ENCODE measurements around the gene SIX4.

The SIX4 gene

DNA sequence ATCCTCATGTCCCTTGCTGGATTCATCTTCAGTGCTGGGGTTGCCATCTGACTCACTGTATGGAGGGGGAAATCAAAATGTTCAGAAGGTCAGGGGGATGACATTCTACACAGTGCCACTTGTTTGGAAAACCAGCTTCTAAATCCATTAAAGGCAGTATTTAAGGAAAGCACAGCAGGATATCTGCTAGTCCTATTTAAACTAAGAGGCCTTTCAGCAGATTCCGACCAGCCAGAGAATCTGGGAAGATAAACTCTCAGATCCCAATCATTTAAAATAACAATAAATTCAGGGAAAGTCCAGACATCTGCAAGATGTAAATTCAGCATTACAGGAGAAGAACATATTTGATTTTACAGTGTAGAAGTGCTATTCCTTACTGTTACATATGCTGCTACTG is 3.8 kb downstream of the SIX4 start:
- H3K36me3 Mint-ChIP-seq (ENCODE audit: low read depth): peaks cover 21% of the 10 kb centered on the region
- H3K27me3 Mint-ChIP-seq (ENCODE audit: low read depth, poor library complexity): no peaks in the 10 kb centered on the region
- TF ChIP-seq, protein P1, sequence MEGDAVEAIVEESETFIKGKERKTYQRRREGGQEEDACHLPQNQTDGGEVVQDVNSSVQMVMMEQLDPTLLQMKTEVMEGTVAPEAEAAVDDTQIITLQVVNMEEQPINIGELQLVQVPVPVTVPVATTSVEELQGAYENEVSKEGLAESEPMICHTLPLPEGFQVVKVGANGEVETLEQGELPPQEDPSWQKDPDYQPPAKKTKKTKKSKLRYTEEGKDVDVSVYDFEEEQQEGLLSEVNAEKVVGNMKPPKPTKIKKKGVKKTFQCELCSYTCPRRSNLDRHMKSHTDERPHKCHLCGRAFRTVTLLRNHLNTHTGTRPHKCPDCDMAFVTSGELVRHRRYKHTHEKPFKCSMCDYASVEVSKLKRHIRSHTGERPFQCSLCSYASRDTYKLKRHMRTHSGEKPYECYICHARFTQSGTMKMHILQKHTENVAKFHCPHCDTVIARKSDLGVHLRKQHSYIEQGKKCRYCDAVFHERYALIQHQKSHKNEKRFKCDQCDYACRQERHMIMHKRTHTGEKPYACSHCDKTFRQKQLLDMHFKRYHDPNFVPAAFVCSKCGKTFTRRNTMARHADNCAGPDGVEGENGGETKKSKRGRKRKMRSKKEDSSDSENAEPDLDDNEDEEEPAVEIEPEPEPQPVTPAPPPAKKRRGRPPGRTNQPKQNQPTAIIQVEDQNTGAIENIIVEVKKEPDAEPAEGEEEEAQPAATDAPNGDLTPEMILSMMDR (IDR thresholded peaks at IDR 0.05): no peak
- peak overlapping the region; percentile 96 for H3K4me3 Mint-ChIP-seq
- peaks cover 48% of the 10 kb centered on the region for H3K4me1 Mint-ChIP-seq
- peaks cover 7% of the 10 kb centered on the region for H3K9me3 Mint-ChIP-seq
- DNase-seq: no peak
- H3K27ac Mint-ChIP-seq: peak overlapping the region; percentile 74

DNA sequence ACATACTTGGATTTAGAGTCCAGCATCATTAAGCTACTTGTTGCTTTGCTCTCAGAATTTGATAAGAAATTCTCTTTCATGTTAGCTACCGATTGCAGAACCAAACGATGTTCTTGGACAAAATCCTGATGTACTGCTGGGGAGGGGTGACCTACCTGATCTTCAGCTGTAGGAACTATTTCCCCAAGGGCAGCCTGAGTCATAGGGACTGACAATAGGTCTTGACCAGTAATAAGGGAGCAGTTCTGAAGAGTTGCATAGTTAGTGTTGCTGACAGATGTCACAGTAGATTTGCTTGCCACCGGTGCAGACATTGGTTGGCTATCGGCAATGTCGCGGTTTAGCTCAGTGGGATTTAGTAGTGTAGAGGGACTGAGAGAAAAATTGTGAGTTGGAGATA is 10.6 kb downstream of the SIX4 start:
- no peaks in the 10 kb centered on the region for H3K9me3 Mint-ChIP-seq
- TF ChIP-seq, protein P1 (IDR thresholded peaks at IDR 0.05): no peak
- H3K27ac Mint-ChIP-seq: peak overlapping the region; percentile 47
- no peak for DNase-seq
- H3K4me3 Mint-ChIP-seq: no peak overlapping the region
- H3K27me3 Mint-ChIP-seq (ENCODE audit: low read depth, poor library complexity): no peaks in the 10 kb centered on the region
- peaks cover 62% of the 10 kb centered on the region for H3K36me3 Mint-ChIP-seq (ENCODE audit: low read depth)
- H3K4me1 Mint-ChIP-seq: peaks cover 20% of the 10 kb centered on the region

DNA sequence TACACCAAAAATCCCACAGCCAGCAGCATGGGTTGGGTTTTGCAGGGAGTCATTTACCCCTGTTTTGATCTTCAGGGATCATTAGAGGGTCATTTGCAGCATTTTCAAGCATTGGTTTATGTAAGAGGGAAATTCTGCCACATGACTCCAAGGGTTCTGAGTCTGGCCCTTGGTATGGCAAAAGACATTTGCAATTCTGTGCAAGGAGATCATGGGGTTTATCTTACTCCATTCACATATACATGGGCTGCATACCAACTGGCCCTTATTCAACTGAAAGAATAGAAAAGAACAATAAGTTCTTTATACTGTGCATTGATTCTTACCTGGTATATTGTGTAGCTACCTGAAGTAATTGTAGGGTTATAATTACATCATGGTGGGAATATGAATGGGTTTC is 13.7 kb downstream of the SIX4 start:
- H3K36me3 Mint-ChIP-seq (ENCODE audit: low read depth): peaks cover 54% of the 10 kb centered on the region
- TF ChIP-seq, protein P1 (IDR thresholded peaks at IDR 0.05): no peak
- no peak overlapping the region for H3K27ac Mint-ChIP-seq
- peaks cover 12% of the 10 kb centered on the region for H3K4me1 Mint-ChIP-seq
- H3K4me3 Mint-ChIP-seq: no peak overlapping the region
- DNase-seq: no peak
- H3K27me3 Mint-ChIP-seq (ENCODE audit: low read depth, poor library complexity): no peaks in the 10 kb centered on the region
- H3K9me3 Mint-ChIP-seq: no peaks in the 10 kb centered on the region

DNA sequence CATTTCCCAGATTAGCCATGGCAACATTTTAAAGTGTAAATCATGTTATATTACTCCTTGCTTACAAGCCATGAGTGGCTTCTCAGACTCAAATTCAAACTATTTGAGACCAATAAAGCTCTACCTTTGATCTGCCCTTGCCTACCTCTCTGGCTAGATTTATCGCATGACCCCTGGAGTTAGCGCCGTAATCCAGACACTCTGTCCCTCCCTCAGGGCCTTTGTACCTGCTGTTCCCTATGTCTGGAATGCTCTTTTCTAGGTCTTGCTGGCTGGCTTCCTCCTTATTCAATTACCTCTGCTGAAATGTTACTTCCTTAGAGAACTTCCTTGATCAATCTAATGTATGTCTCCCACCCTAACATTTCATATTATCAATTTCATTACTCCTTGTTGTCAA is 16.3 kb downstream of the SIX4 start:
- Mint-ChIP-seq H3K27me3 (ENCODE audit: low read depth, poor library complexity) (no peaks in the 10 kb centered on the region), H3K4me3 (no peak overlapping the region), H3K27ac (no peak overlapping the region), H3K36me3 (ENCODE audit: low read depth) (peaks cover 29% of the 10 kb centered on the region), H3K9me3 (peaks cover 6% of the 10 kb centered on the region), H3K4me1 (peaks cover 6% of the 10 kb centered on the region)
- no peak for DNase-seq
- TF ChIP-seq, protein P1 (IDR thresholded peaks at IDR 0.05): no peak

DNA sequence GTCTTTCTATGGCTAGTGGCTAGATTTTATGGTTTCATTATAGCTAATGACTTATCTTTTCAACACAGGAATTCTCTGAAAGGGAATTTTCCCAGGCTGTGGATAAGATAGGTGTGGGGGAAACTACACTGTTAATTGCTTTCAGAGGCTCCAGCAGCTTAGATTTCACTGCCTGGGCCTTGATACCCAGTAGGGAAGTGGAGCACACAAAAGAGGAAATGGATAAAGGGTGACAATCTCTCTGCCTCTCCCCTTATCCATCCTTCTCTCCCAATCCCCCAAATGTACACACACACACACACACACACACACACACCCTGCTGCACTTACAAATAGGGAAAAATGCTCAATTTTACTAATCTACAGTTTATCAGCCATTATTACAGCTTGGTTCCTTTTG is 19.1 kb downstream of the SIX4 start:
- Mint-ChIP-seq H3K36me3 (ENCODE audit: low read depth) (peaks cover 27% of the 10 kb centered on the region), H3K4me1 (peaks cover 6% of the 10 kb centered on the region), H3K9me3 (peaks cover 33% of the 10 kb centered on the region), H3K4me3 (no peak overlapping the region), H3K27me3 (ENCODE audit: low read depth, poor library complexity) (peaks cover 4% of the 10 kb centered on the region), H3K27ac (peak overlapping the region; percentile 20)
- no peak for DNase-seq
- TF ChIP-seq, protein P1 (IDR thresholded peaks at IDR 0.05): no peak

DNA sequence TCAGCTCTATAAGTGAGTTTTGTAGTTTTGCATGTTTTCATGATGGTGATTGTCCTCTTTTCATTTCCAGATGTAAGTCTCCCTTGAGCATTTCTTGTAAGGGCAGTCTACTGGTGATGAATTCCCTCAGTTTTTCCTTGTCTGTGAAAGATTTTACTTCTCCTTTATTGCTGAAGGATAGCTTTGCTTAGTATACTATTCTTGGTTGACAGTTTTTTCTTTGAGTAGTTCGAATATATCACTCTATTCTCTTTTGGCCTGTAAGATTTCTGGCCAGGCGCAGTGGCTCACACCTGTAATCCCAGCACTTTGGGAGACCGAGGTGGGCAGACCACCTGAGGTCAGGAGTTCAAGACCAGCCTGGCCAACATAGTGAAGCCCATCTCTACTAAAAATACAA is 23.6 kb downstream of the SIX4 start:
- Mint-ChIP-seq H3K4me1 (peaks cover 6% of the 10 kb centered on the region), H3K27me3 (ENCODE audit: low read depth, poor library complexity) (peaks cover 4% of the 10 kb centered on the region), H3K27ac (no peak overlapping the region), H3K4me3 (no peak overlapping the region), H3K36me3 (ENCODE audit: low read depth) (peaks cover 30% of the 10 kb centered on the region), H3K9me3 (peaks cover 62% of the 10 kb centered on the region)
- TF ChIP-seq, protein P1 (IDR thresholded peaks at IDR 0.05): no peak
- no peak for DNase-seq
